Endothelial cell (in vitro differentiated cells): ENCODE data around the gene ZBTB48. TPM values are rescaled to one million over a fixed set of nuclear protein-coding genes. Genes with fewer than 3 reads are reported as not detected.
"Not testable (repeated sequence)": the region's sequence is repeated elsewhere in the genome, so short reads cannot be mapped to it uniquely, and the experiment has no call there.

Source experiments
- DNase-seq: peaks from one replicate; pipeline ENCODE4 v3.0.0; 2021; ENCODE audit warnings: low spot score
- H3K27ac Mint-ChIP-seq: one replicate; pipeline ENCODE4 v1.8.0; 2021; ENCODE audit warnings: mixed read lengths, inconsistent platforms; ENCODE audit not compliant: unreplicated experiment
- H3K27me3 Mint-ChIP-seq: one replicate; pipeline ENCODE4 v1.8.0; 2021; ENCODE audit warnings: mild to moderate bottlenecking, moderate library complexity, mixed read lengths, inconsistent platforms; ENCODE audit not compliant: unreplicated experiment
- H3K36me3 Mint-ChIP-seq: one replicate; pipeline ENCODE4 v1.8.0; 2021; ENCODE audit warnings: mild to moderate bottlenecking, low read depth, mixed read lengths, inconsistent platforms; ENCODE audit not compliant: unreplicated experiment
- H3K4me1 Mint-ChIP-seq: one replicate; pipeline ENCODE4 v1.8.0; 2021; ENCODE audit warnings: mild to moderate bottlenecking, mixed read lengths, inconsistent platforms; ENCODE audit not compliant: unreplicated experiment
- H3K4me3 Mint-ChIP-seq: one replicate; pipeline ENCODE4 v1.8.0; 2021; ENCODE audit warnings: mild to moderate bottlenecking, mixed read lengths, inconsistent platforms; ENCODE audit not compliant: unreplicated experiment
- H3K9me3 Mint-ChIP-seq: one replicate; pipeline ENCODE4 v1.8.0; 2021; ENCODE audit warnings: mixed read lengths, inconsistent platforms; ENCODE audit not compliant: unreplicated experiment
- CTCF ChIP-seq: fragments of 200-600 bp; sonication (generic); IDR thresholded peaks from one replicate; pipeline ENCODE4 v1.5.0; 2021; ENCODE audit warnings: antibody characterized with exemption; ENCODE audit not compliant: unreplicated experiment
- total RNA-seq: library from RNA; stranded (reverse); fragmentation: NEBNext Ultra II Directional; extraction: Animal tissue kit (Norgen Biotek cat#: 25700); gene quantifications from one replicate; pipeline ENCODE4 v1.2.1, GENCODE V29; 2021; ENCODE audit not compliant: unreplicated experiment

Gene ZBTB48
- total RNA-seq, 1 donor from 2014 or later, result 32.2 TPM

GRCh38 chr1:6635910-6636760 is 56.3 kb downstream of the ZBTB48 start:
- Mint-ChIP-seq H3K36me3 (peaks cover 24% of the 10 kb centered on the region), H3K4me1 (no peaks in the 10 kb centered on the region), H3K27ac (no peak overlapping the region), H3K27me3 (peaks cover 2% of the 10 kb centered on the region), H3K4me3 (no peak overlapping the region), H3K9me3 (no peaks in the 10 kb centered on the region)
- TF ChIP-seq CTCF, result no peak
- no peak for DNase-seq

- H3K9me3 Mint-ChIP-seq, H3K27me3 Mint-ChIP-seq, H3K4me3 Mint-ChIP-seq, H3K27ac Mint-ChIP-seq, DNase-seq, H3K4me1 Mint-ChIP-seq: not testable (repeated sequence)
- H3K36me3 Mint-ChIP-seq, result peaks cover 28% of the 10 kb centered on the region
Observed at GRCh38 chr1:6636778-6637177, 57.0 kb downstream of the ZBTB48 start.

- Mint-ChIP-seq H3K9me3 (no peaks in the 10 kb centered on the region), H3K4me3 (no peak overlapping the region), H3K36me3 (peaks cover 38% of the 10 kb centered on the region), H3K27ac (no peak overlapping the region), H3K4me1 (no peaks in the 10 kb centered on the region), H3K27me3 (peaks cover 5% of the 10 kb centered on the region)
- TF ChIP-seq CTCF, result no peak
- DNase-seq, result no peak
Observed at GRCh38 chr1:6637770-6638169, 58.0 kb downstream of the ZBTB48 start.

GRCh38 chr1:6638226-6638625 is 58.4 kb downstream of the ZBTB48 start:
- no peak overlapping the region for H3K27ac Mint-ChIP-seq
- peaks cover 39% of the 10 kb centered on the region for H3K36me3 Mint-ChIP-seq
- no peak for TF ChIP-seq CTCF
- no peaks in the 10 kb centered on the region for H3K9me3 Mint-ChIP-seq
- no peak for DNase-seq
- H3K27me3 Mint-ChIP-seq, result peaks cover 5% of the 10 kb centered on the region
- H3K4me1 Mint-ChIP-seq, result no peaks in the 10 kb centered on the region
- no peak overlapping the region for H3K4me3 Mint-ChIP-seq

Other genes with a start within 250 kb of the ZBTB48 start
- gene ACOT7, start 186.2 kb upstream of the ZBTB48 start, total RNA-seq, result 35.1 TPM
- 0.10 TPM for gene HES2, start 160.1 kb upstream of the ZBTB48 start, total RNA-seq
- 0.36 TPM for gene ESPN, start 155.2 kb upstream of the ZBTB48 start, total RNA-seq
- 104 TPM for gene TNFRSF25, start 113.8 kb upstream of the ZBTB48 start, total RNA-seq
- 109 TPM for gene PLEKHG5, start 88.3 kb upstream of the ZBTB48 start, total RNA-seq
- gene NOL9, start 25.5 kb upstream of the ZBTB48 start, total RNA-seq, result 26.9 TPM
- gene TAS1R1, start 24.7 kb upstream of the ZBTB48 start, total RNA-seq, result not detected
- gene KLHL21, start 22.9 kb downstream of the ZBTB48 start, total RNA-seq, result 5.0 TPM
- gene PHF13, start 33.7 kb downstream of the ZBTB48 start, total RNA-seq, result 21.6 TPM
- 13.5 TPM for gene THAP3, start 44.9 kb downstream of the ZBTB48 start, total RNA-seq
- gene DNAJC11, start 121.8 kb downstream of the ZBTB48 start, total RNA-seq, result 57.0 TPM
- gene CAMTA1, start 205.5 kb downstream of the ZBTB48 start, total RNA-seq, result 87.3 TPM